Lower lobe of right lung (tissue), 2 donors: ENCODE measurements around the gene NOA1. TPM values are rescaled to one million over a fixed set of nuclear protein-coding genes. Genes with fewer than 3 reads are reported as not detected.
A peak's percentile ranks its signal among the peaks of the same experiment; 100 is the strongest.

ENCODE experiments used
- ATAC-seq, 2 donors: fragments of 200-7000 bp; cut with Tn5 transposase; one replicate each; pipeline ENCODE4 v1.9.1; 2020 to 2022; ENCODE audit warnings: mild to moderate bottlenecking in 2 of 2, moderate library complexity in 2 of 2
- DNase-seq: peaks from one replicate; pipeline ENCODE4 v3.0.0-alpha.2; 2020
- H3K27ac ChIP-seq: fragments of 200-600 bp; one replicate; pipeline ENCODE4 v1.8.0; 2022
- H3K27me3 ChIP-seq: fragments of 200-600 bp; one replicate; pipeline ENCODE4 v1.8.0; 2022; ENCODE audit warnings: low read depth
- H3K36me3 ChIP-seq: fragments of 200-600 bp; one replicate; pipeline ENCODE4 v1.8.0; 2022; ENCODE audit warnings: mild to moderate bottlenecking
- H3K4me1 ChIP-seq: fragments of 200-600 bp; one replicate; pipeline ENCODE4 v1.8.0; 2022
- H3K4me3 ChIP-seq: fragments of 200-600 bp; one replicate; pipeline ENCODE4 v1.8.0; 2022; ENCODE audit warnings: mild to moderate bottlenecking
- H3K9me3 ChIP-seq: fragments of 200-600 bp; one replicate; pipeline ENCODE4 v1.8.0; 2022
- intact Hi-C: fragments of 100-400 bp; cut with DNase I; formaldehyde crosslinking; loops from one replicate; pipeline ENCODE4 v1.11.0; 2022
- long read RNA-seq: library from polyadenylated mRNA; unstranded; transcript quantifications from one replicate; pipeline ENCODE4 v2.0.0, GENCODE V29; 2021
- total RNA-seq: library from RNA; stranded (reverse); fragmentation: NEBNext Ultra II Directional; extraction: Animal tissue kit (Norgen Biotek cat#: 25700); gene quantifications from one replicate; pipeline ENCODE4 v1.2.1, GENCODE V29; 2021
- TF ChIP-seq, protein P1 (sequence below): fragments of 200-600 bp; IDR thresholded peaks from one replicate; pipeline ENCODE4 v1.8.0; 2022; ENCODE audit warnings: antibody characterized with exemption, mild to moderate bottlenecking
- donor health status: DM: no; HTN: yes; CAD: no; lungs with severe emphysema.

NOA1 gene
- 14.9 TPM for total RNA-seq
- long read RNA-seq, transcript NOA1-201 (7 exons, 3,415 nt), result major isoform, 67 of 79 reads
- long read RNA-seq, partial matches to known transcripts, result 3 of 79 reads
- long read RNA-seq, other reads (novel, unspliced or antisense), result 9 of 79 reads

DNA sequence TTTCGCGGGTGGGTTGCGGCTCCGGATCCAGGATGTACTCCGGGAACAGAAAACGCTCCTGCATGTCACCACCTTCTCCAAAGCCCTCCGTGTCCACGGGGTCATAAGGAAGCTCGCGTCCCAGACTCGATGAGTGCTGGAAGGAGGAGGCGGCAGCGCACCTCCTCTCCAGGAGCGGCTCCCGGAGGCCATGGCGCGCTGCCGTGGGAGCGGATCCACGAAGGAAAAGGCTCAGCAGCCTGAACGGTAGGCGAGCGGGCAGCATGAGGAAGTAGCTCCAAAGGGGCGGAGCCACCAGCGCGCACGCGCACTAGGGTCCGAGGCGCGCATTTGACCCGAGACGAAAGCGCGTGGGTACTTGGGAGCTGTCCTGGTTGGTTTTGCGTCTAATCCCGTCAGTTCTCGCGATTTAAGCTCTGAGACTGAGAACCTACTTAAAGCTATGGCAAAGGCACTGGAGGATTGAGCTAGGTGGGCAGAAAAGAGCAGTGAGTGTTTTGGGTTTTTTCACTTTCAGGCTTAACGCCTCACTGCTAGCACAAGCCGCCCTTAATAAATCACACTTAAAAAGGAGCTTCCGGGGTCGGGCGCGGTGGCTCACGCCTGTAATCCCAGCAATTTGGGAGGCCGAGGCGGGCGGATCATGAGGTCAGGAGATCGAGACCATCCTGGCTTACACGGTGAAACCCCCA lies at the start of gene NOA1:
TSS of gene NOA1 (minus strand) at position 286 of the 692 bp plus-strand sequence. CDS start at position 265, 21 bp downstream.
- intact Hi-C loops, result no loop called here
- Histone ChIP-seq H3K36me3 (peaks cover 18% of the 10 kb centered on the region), H3K9me3 (no peaks in the 10 kb centered on the region), H3K4me1 (peaks cover 53% of the 10 kb centered on the region), H3K4me3 (peak within 1 kb of the TSS; percentile 97), H3K27ac (peak within 1 kb of the TSS; percentile 85), H3K27me3 (no peaks in the 10 kb centered on the region)
- peak; percentile 97 for DNase-seq
- TF ChIP-seq, protein P1, sequence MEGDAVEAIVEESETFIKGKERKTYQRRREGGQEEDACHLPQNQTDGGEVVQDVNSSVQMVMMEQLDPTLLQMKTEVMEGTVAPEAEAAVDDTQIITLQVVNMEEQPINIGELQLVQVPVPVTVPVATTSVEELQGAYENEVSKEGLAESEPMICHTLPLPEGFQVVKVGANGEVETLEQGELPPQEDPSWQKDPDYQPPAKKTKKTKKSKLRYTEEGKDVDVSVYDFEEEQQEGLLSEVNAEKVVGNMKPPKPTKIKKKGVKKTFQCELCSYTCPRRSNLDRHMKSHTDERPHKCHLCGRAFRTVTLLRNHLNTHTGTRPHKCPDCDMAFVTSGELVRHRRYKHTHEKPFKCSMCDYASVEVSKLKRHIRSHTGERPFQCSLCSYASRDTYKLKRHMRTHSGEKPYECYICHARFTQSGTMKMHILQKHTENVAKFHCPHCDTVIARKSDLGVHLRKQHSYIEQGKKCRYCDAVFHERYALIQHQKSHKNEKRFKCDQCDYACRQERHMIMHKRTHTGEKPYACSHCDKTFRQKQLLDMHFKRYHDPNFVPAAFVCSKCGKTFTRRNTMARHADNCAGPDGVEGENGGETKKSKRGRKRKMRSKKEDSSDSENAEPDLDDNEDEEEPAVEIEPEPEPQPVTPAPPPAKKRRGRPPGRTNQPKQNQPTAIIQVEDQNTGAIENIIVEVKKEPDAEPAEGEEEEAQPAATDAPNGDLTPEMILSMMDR, result no peak
- ATAC-seq, result peak; percentile 91 to 95

DNA sequence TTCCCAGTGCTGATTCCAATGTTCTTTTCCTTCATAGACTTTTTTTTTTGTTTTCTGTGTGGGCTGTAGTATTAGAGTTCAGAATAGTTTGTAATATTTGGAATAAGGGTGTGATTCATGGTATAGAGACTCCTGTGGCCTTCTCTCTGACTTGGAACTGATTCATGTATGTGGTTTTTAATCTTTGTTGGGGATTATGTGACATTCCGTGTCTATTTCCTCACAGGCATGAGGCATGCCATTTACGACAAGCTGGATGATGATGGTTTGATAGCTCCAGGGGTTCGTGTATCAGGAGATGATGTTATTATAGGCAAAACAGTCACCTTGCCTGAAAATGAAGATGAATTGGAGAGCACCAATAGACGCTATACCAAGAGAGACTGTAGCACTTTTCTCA lies 45.7 kb upstream of the NOA1 start:
- H3K27ac ChIP-seq, result no peak overlapping the region
- DNase-seq (no peak), ATAC-seq (no peak)
- peaks cover 100% of the 10 kb centered on the region for H3K36me3 ChIP-seq
- no peaks in the 10 kb centered on the region for H3K9me3 ChIP-seq
- H3K4me3 ChIP-seq, result no peak overlapping the region
- intact Hi-C loops, result no loop called here
- H3K27me3 ChIP-seq, result no peaks in the 10 kb centered on the region
- TF ChIP-seq, protein P1, result no peak
- H3K4me1 ChIP-seq, result no peaks in the 10 kb centered on the region

DNA sequence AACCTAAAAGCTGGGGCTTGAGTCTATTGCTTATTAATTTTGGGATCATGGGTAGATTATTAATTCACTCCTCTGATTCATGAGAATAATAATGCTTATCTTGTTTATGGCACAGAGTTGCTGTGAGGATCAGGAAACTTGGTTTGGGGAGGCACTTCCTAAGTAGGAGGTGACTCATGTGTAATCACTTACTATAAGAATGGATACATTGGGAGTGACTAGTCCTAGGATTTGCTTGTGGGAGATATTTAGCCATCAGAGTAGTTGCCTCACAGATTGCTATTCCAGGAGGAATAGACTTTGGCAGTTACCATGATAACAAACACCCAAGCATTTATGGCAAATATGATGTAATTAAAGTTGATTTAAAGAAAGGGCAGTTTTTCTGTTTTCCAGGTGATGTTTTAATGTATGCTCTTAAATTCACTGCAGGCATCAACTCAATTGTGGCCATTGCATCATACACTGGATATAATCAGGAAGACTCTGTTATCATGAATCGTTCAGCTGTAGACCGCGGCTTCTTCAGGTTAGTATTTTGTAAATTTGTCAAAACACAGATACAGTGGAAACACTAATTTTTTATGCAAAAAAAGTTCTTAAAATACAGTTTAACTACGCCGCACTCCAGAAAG lies 43.2 kb upstream of the NOA1 start:
- H3K9me3 ChIP-seq, result no peaks in the 10 kb centered on the region
- H3K27me3 ChIP-seq, result no peaks in the 10 kb centered on the region
- H3K4me3 ChIP-seq, result no peak overlapping the region
- intact Hi-C loops, result no loop called here
- peaks cover 100% of the 10 kb centered on the region for H3K36me3 ChIP-seq
- no peaks in the 10 kb centered on the region for H3K4me1 ChIP-seq
- no peak for DNase-seq
- peak in 1 of 2 donors; percentile 47 for ATAC-seq
- TF ChIP-seq, protein P1, result no peak
- no peak overlapping the region for H3K27ac ChIP-seq

DNA sequence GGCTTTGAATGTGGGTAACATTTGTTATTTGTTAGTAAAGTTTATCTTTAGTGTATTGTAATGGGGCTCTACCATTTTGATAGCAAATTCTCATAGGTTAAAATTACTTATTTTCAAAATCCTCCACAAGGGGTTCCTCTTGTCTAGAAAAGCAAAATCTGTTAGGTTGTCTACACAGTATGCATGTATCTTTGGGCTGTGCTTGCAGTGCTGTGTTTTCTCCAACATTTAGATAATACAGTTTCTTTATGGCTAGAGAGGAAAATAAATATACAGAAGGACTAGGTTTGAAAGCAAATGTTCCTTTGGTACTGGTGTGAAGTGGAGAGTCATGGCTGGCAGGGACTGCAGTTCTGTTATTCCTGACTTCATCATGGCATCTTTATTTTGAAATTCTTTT lies 41.6 kb upstream of the NOA1 start:
- Histone ChIP-seq H3K27me3 (no peaks in the 10 kb centered on the region), H3K36me3 (peaks cover 100% of the 10 kb centered on the region), H3K4me1 (no peaks in the 10 kb centered on the region), H3K4me3 (no peak overlapping the region), H3K9me3 (no peaks in the 10 kb centered on the region), H3K27ac (no peak overlapping the region)
- DNase-seq (no peak), ATAC-seq (no peak)
- intact Hi-C loops, result no loop called here
- TF ChIP-seq, protein P1, result no peak

DNA sequence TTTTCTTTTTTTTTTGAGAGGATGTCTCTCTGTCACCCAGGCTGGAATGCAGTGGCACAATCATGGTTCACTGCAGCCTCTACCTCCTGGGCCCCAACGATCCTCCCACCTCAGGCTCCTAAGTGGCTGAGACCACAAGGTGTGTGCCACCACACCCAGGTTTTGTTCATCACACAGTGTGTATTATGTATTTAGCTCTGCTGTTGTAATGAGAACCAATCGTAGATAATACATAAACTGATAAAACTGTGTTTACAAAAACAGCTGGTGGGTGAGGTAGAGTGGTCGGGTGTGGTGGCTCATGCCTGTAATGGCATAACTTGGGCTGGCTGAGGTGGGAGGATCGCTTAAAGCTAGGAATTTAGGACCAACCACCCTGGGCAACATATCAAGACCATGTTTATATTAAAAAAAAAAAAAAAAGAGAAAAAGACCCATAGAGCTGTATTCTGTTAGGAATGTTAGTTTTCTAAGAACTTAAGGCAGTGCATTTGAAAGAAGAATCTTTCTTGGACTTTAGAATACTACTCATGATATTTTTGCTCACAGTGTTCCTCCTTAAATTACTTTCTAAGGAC lies 36.2 kb upstream of the NOA1 start:
- TF ChIP-seq, protein P1, result no peak
- no peak overlapping the region for H3K4me3 ChIP-seq
- ATAC-seq (no peak), DNase-seq (no peak)
- no peak overlapping the region for H3K27ac ChIP-seq
- no peaks in the 10 kb centered on the region for H3K4me1 ChIP-seq
- intact Hi-C loops, result no loop called here
- no peaks in the 10 kb centered on the region for H3K27me3 ChIP-seq
- no peaks in the 10 kb centered on the region for H3K9me3 ChIP-seq
- H3K36me3 ChIP-seq, result peaks cover 100% of the 10 kb centered on the region
